ENCODE results near the gene RPTOR.
"Not testable (repeated sequence)": the region's sequence is repeated elsewhere in the genome, so short reads cannot be mapped to it uniquely, and the experiment has no call there.

Gene RPTOR

DNA sequence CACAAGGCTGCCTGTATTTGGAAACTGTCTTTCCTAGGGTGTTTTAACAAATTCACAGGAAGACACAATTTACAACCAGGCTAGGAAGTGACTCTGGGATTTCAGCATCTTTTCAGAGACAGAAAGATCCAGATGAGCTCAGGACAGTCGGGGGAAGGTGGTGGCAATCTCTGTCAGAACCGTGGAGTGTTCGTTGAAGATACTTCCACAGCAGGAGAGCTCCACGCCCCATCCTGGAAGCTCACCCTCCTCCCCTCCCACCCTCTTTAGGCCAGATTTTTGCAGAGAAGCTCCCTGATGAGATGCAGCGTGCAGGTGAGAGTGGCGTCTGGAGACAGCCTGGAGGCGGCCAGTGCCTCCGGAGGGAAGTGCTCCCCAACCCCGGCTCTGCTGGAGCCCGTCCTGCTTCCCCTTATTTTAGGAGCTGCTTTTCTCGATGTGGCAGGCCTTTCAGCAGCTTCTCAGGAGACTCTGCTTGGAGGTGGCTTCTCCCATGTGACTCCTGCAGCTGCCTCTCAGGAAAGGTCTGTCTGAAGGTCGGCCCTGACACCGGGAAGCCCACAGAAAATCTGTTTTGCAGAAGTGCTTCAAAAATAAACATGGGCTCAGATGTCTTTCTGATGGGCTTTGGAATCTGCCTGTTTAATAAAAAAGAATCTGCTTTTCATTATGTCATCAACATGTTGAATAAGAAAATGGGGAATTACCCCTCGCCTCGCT, 260.6 kb downstream of the RPTOR start:
- no peak for DNase-seq

DNA sequence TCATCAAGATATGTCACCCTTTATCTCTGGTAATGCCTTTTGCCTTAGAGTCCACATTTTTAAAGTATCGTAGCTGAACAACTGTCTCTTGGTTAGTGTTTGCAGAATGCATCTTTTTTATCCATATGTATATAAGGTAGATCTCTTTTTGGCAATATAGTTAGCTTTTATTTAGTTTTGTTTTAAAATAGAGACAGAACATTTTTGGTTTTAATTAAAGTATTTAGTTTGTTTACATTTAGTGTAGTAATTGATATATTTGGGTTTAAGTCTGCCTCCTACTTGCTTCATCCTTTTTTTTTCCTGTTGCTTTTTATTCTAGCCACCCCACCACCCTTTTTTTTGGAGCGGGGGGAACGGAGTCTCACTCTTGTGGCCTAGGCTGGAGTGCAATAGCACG, 262.4 kb downstream of the RPTOR start:
- DNase-seq = no peak

DNA sequence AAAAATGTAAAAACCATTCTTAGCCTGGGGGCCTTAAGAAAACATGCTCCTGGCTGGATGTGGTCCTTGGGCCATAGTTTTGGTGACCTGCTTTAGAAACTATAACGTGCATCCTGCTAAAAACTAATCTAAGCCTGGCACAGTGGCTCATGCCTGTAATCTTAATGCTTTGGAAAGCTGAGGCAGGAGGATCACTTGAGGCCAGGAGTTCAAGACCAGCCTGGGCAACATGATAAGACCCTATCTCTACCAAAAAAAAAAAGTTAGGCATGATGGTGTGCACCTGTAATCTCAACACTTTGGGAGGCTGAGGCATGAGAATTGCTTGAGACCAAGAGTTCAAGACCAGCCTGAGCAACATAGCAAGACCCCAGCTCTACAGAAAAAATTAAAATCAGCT, 263.2 kb downstream of the RPTOR start:
- DNase-seq = no peak

DNA sequence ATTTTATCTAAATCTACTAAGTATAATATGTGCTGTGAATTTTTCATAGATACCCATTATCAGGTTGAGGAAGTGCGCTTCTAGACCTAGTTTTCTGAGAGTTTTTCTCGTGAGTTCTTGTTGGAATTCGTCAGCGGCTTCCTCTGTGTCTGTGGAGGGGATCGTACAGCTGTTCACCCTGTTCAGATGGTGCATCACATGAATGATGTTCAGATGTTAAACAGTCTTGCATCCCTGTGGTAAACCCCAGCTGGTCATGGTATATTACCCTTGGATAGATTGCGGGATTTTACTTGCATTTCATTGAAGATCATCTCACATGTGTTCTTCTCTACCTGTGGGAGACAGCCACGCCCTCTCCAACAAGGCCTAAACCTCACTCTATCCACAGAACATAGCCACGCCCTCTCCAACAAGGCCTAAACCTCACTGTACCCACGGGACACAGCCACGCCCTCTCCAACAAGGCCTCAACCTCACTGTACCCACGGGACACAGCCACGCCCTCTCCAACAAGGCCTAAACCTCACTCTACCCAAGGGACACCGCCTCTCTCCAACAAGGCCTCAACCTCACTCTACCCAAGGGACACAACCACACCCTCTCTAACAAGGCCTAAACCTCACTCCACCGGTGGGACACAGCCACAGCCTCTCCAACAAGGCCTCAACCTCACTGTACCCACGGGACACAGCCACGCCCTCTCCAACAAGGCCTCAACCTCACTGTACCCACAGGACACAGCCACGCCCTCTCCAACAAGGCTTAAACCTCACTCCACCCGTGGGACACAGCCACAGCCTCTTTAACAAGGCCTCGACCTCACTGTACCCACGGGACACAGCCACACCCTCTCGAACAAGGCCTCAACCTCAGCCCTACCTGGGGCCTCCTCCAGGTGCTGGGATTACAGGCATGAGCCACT, 266.8 kb downstream of the RPTOR start:
- no peak for DNase-seq

DNA sequence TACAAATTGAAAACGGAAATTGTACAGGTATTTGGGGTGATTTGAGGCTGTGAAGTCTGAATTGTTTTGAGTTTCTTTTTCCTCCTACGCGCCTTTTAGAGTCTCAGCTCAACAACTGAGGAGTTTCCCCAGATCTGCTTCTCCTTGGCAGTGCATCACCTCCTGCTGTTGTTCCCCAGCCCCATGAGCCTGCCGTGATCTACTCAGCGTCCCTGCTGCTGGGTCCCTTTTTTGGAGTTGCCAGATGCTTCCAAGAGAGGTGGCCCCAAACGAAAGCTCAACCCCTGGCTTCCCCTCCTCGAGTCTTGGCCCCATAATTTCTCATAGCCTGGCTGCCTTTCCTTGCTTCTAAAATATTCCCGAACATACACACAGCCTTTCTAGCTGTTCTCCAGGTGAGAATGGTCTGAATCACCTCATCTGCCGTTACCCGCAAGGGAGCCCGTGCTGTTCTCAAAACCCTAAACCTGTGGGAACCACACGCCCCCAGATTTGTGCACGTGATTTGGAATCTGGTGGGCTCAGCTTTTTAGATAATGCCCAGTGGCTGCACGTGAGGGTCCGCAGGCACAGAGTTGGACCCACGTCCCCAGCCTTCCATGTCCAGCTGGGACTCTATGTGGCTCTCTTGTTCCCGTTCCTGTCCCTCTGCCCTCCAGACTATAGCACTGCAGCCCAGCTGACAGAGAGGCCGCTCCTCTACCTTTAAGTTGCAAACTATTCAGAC, 267.9 kb downstream of the RPTOR start:
- DNase-seq = no peak

DNA sequence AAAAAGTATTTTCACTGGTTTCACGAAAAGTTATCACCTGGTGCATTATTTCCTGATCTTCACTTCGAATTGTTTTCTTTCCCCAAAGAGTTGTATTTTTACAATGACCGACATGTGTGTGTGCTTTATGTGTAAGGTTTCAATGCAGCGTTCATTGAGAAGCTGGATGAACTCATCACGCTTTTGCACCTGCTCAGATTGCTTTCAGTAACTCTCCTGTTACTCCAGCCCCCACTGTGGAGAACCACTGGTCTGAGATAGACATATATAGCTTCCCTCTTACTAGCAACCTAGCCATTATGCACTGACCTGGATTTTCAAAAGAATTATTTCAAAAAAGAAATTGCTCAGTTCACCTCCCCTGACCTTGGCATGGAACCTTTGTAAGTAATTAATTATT, 268.7 kb downstream of the RPTOR start:
- DNase-seq = no peak

DNA sequence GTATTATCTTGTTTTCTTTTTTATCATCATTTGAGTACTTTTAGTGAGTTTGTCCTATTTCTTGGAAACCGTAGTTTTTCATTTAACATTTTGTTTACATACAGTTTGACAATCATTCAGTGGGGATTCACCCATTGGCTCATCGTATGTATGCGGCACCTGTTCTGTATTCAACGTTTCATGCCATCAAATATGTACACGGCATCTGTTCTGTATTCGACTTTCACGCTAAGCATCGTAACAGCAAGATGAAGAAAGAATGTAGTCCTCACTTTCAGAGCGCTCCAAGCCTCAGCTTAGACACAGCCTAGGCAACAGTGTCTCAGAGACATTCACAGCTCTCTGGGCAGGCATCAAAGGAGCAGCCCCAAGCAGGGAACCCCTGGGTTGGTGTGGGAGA, 269.9 kb downstream of the RPTOR start:
- DNase-seq = no peak

DNA sequence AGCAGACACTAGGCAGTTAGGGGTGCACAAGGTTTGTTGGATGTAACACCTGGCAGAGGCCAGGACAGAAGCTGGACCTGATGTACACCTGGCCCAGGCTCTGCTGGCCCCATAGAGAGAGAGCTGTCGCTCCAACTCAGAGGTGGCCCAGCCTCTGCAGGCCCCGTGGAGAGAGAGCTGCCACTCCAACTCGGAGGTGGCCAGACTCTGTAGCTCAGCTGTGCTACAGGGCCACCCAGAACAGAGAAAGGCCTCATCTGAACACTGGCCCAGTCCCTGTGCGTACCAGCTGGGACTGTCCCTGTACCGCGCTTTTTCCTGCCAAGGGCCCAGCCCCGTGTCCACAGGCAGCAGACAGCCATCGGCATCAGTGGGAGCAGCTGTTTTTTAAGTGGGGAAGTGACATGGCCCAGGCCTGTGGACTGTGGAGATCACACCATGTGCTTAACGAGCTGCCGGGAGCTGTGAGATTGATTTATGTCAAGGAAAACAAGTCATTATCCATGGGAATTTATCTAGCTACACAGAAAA, 270.6 kb downstream of the RPTOR start:
- no peak for DNase-seq

DNA sequence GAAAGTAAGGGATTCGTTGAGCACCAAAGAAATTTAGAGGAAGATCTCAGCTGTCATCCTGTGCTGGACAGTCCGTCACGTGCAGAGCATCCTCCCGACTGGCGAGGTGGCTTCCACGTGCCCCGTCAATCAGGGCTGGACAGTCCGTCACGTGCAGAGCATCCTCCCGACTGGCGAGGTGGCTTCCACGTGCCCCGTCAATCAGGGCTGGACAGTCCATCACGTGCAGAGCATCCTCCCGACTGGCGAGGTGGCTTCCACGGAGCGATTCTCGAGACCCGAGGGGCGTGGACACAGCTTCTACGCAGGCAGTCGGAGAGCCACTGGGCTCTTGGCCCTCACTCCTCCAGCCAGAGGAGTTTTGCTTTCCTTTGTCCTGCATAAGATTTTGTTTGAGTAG, 271.1 kb downstream of the RPTOR start:
- not testable (repeated sequence) for DNase-seq

DNA sequence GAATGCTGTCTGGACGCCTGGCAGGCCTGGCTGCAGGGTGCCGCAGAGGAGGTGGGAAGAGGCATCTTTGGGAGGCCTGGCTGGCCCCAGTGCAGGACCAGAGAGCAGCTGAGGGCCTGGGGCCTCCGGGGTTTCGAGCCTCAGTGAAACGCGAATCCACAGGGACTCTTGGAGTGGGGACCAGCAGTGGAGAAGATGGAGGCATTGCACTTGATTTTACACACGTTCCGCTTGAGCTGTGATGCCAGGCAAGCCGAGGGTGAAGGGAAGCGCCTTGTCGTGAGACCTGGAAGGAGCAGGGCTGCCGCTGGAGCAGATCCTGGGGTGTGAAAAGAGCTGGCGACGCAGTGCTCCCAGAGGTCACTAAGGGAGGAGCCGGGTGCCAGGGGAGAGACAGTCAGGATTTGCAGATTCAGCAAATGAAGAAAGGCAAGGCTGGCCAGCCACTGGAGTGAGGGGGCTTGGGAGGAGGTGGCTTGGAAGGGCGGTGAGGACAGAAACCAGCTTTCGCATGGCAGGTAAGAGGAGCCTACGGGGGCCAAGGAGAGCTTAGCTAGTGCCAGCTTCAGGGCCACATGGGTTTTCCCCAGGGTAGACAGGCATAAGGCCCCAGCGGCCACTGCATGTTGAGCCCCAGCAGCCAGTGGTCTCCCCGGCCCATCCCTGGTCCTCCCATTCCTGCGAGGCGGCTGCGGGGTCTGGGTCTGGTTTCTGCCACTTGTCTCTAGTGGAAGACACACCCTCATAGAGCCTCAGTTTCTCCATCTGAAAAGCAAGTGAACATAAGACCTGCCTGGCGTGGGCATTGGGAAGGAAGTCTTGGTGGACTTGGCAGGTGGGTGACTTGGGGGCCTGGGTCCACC, 271.8 kb downstream of the RPTOR start:
- no peak for DNase-seq

DNA sequence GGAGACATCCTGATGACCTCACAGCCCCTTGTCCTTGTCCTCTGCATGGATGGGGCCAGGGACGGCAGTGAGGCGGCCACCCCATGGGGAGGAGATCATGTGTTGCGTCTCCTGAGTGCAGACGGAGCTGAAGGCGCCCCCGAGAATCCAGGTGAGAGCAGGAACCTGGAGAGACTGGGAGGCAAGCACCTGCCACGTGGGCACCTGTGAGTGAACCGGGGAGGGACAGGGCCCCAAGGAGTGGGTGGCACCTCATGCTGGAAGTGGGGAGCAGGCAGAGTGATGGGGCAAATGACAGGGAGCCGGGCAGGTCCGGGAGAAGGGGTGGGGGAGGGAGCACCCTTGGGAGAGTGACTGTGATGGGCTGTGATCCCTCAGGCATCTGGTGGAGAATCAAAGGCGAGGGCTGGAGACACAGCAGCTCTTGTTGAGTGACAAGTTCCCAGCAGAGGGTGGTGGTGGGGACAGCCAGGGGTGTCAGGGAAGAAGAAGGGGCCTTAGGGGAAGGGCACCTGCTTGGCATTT, 272.7 kb downstream of the RPTOR start:
- DNase-seq = no peak

DNA sequence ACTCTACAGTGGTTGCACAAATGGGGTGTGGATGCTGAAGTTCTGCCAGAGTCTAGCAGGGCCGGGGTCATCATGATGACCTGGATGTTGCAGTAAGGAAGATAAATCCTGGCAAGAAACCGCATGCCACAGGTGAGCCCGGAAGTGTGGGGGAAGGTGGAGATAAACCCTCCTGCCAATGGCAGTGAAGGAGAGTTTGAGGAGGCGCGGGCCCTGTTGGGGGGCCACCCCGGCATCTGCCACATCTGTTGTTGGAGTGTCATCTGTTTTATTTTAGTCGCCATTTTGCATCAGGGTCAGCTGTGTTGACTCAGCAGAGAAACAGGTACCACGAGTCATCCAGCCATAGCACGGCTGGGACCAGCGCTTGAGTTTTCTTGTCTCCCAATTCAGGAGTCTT, 273.2 kb downstream of the RPTOR start:
- no peak for DNase-seq

DNA sequence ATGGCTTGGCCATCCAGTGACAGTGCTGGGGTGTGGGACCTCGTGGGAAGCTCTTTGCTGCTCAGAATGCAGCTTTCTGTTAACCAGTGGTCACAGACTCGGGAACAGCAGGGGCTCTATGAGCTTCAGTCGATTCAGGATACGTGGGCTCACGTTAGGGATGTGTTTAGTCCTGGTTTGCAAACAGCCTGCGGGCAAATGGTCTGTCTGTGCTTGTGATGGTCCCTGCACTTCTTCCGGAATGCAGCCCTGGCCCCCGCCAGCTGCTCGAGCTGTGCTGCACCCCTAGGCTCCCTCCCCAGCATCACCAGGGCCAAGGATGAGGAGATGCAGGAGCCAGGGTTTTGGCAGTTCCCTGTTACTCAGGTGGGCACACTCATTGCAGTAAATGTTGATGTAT, 274.2 kb downstream of the RPTOR start:
- DNase-seq = no peak

DNA sequence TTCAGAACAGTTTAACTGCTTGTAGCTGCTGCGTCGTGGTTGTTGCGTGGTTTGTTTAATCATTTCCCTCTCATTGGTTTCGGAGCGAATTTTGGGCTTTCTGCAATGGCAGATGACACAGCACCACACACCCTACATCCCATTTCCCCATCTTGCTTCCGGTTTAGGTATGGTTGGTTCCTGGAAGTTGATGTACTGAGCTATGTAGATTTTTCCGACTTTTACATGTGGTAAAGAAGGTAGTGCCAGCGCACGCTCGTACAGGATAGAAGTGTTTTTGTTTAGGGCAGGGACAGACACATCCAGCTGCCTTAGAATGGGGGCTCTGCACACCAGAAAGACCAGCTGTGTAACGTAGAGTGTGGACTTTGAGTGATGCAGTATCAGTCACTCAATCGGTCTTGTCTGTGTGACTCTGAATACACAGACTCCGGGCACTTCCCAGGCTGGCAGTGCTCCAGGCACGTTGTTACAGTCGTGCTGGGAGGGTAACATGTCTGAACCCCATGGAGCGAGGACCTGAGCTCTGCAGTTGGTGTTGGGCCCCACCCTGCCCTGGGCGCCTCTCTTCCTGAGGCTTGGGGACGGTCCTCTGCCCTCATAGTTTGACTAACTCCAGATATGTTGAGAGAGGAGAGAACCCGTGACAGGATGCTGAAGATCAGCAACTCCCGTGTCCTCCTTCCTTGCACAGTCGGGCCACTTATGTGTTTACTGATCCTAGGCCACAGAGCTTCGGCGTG, 275.0 kb downstream of the RPTOR start:
- DNase-seq = no peak

DNA sequence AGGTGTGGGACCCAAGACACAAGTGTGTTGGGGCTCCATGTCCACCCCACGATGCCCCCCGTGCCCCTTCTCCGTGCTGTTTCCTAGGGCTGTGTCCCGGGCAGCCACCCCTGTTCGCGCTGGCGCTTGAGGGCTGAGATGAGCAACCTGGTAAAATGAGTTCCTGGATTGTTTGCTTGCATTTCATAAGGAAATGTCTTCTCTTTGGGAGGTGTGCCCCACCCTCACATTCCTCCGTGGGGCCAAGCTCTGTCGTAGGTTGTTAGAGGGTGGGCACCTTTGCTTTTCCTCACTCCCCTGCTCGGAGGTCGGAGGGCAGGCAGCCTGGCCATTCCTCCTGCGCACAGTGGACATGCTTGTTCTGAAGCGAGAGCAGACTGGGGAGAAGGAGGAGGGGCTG, 275.7 kb downstream of the RPTOR start:
- no peak for DNase-seq

DNA sequence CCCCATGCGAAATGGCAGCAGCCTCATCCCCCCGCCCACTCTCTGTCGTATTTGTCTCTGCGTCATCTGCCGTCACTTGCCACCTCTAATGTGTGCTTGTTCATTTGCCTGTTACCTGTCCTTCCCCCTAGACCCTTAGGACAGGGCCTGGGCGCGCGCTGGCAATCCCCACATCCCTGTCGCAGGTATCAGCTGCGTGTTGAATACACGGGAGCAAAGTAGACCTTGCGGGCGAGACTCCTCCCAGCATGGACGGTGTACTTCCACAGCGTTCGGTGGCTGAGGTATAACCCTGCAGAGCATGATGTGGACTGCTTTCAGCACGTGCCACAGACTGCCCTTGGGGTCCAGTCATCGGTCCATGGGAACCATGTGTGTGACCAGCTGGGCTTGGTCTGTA, 276.9 kb downstream of the RPTOR start:
- DNase-seq = no peak

DNA sequence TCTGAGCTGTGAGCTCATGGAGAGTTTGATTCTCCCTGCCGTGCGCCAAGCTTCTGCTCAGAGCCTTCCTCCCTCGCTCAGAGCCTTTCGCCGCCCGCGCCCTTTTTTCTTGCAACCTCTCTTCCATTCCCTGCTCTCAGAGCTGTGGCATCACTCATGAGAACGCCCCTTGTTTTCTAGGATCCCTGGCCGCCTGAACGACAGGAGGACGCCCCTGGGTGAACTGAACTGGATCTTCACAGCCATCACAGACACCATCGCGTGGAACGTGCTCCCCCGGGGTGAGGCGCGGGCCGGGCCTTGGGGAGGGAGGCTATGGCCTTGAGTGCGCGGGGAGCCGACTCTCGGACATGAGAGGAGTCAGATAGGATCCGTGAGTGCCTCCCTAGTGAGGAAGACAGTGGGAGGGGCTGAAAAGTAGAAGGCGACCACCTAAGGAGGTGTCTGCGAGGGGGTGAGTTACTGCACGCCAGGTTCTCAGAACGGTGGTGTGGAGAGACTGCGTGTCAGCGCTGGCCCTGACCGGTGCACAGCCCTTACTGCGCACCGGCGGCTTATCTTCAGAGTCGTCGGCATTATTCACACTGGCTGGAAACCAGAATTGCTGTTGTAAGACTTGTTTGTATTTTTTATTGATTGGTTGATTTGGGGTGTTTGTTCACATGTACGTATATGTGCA, 277.5 kb downstream of the RPTOR start:
- DNase-seq = no peak

DNA sequence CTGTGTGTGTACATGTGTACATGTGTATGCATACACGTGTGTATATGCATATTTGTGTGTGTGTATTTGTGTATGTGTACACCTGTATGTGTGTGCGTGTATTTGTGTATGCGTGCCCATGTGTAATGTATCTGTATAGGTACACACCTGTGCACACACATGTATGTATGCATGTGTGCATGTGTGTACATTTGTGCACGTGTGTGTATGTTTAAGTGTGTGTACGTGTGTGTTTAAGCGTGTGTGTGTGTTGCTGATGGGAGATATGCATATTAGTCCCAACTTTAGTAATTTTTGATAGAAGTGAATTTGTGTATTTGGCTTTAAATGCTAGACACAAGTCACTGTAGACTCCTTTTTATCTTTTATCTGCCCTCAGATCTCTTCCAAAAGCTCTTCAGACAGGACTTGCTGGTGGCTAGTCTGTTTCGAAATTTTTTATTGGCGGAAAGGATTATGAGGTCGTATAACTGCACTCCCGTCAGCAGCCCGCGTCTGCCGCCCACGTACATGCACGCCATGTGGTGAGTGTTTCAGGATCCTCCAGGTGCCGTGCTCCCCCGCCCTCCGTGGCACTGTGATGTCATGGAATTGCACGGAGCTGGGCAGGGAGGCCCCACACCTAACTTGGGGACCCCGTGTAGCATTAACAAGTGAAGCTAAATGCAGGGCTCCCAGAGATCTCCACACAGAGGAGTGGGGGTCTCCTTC, 278.2 kb downstream of the RPTOR start:
- no peak for DNase-seq

DNA sequence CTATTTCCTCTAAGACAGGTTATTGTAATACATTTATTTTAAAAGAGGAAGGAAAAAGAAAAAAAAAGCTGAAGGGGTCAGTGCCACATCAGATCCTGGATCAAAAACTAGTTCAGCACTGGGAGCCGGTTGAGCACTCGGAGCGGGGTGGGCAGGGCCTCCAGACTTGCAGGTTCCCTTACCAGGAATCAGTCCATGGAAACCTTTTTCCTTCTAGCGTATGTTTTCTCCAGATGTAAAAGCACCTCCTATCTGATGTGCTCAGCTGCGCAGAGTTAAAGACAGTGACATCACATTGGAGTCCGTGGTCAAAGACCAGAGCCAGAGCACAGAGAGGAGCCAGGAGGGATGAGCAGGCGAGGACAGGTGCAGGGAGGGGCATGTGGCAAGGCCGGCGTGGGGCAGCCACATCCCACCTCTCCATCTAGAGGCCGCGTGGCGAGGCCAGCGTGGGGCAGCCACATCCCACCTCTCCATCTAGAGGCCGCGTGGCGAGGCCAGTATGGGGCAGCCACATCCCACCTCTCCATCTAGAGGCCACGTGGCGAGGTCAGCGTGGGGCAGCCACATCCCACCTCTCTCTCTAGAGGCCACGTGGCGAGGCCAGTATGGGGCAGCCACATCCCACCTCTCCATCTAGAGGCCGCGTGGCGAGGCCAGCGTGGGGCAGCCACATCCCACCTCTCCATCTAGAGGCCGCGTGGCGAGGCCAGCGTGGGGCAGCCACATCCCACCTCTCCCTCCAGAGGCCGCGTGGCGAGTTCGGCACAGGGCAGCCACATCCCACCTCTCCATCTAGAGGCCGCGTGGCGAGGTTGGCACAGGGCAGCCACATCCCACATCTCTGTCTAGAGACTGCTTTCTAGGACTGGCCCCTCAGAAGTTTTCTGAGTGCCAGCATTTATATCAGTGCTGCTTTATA, 280.2 kb downstream of the RPTOR start:
- DNase-seq = no peak
